ENCODE data around the gene ABCG8.

GRCh38 chr2:43877782-43878464 lies 39.2 kb downstream of the ABCG8 start:
- peak; percentile 83 for TF ChIP-seq CTCF (IDR thresholded peaks at IDR 0.05)
- no peak for TF ChIP-seq EZH2 (IDR thresholded peaks at IDR 0.05; ENCODE audit: borderline replicate concordance, insufficient read depth, low read depth, low read length, poor library complexity, severe bottlenecking)

Data from B cell (primary cell).